Endothelial cell of umbilical vein (primary cell): ENCODE data around the gene ZNF516. TPM values are rescaled to one million over a fixed set of nuclear protein-coding genes. Genes with fewer than 3 reads are reported as not detected.

Experiments used
- BruUV-seq: library from RNA; stranded (reverse); fragments of 400-500 nt; replicated peaks from 2 replicates; lab custom pipeline; 2021; lab: Mats Ljungman, UMichigan
- CTCF ChIA-PET: fragments of 300-600, 350-600 bp; sonication (Branson Sonifier 250); formaldehyde crosslinking; loops from one replicate; lab custom pipeline; 2021; ENCODE audit warnings: antibody characterized with exemption, inconsistent platforms; lab: Charles Lee
- POLR2A ChIA-PET: fragments of 300-600, 350-600 bp; sonication (Branson Sonifier 250); formaldehyde crosslinking; loops from one replicate; lab custom pipeline; 2021; ENCODE audit warnings: antibody characterized with exemption, inconsistent platforms; lab: Charles Lee
- DNase-seq: peaks from one replicate; pipeline ENCODE4 v3.0.0-alpha.2; 2011; ENCODE audit warnings: low read depth, low spot score
- FAIRE-seq: peaks from 2 replicates; lab custom pipeline; 2011; peaks lifted over from hg19 to GRCh38; lab: Jason Lieb, UNC
- H2AFZ ChIP-seq: 2 replicates; pipeline ENCODE4 v1.6.0; 2012; ENCODE audit warnings: low read depth, low read length, control low read depth, inconsistent platforms
- H3K27ac ChIP-seq: 2 replicates; pipeline ENCODE4 v1.5.1; 2011; ENCODE audit warnings: low read depth, mild to moderate bottlenecking, control low read depth, low read length, moderate library complexity; ENCODE audit not compliant: insufficient read depth
- H3K27me3 ChIP-seq, 2 experiments: 2 replicates each; pipeline versions ENCODE4 v1.6.0 to v1.6.1; 2011; ENCODE audit warnings: low read length in 2 of 2, mixed read lengths in 1 of 2; ENCODE audit not compliant: control insufficient read depth in 2 of 2, insufficient read depth in 2 of 2
- H3K36me3 ChIP-seq, 2 experiments: 2 replicates in 1 of 2; 3 replicates in 1 of 2; pipeline ENCODE4 v1.5.1; 2011; ENCODE audit warnings: low read length in 2 of 2, mild to moderate bottlenecking in 1 of 2, moderate library complexity in 1 of 2; ENCODE audit not compliant: control insufficient read depth in 2 of 2, insufficient read depth in 2 of 2; ENCODE audit errors: extremely low read depth in 1 of 2
- H3K4me1 ChIP-seq: 3 replicates; pipeline ENCODE4 v1.5.1; 2011; ENCODE audit warnings: mild to moderate bottlenecking, low read length; ENCODE audit not compliant: control insufficient read depth, insufficient read depth; ENCODE audit errors: extremely low read depth
- H3K4me2 ChIP-seq: 2 replicates; pipeline ENCODE4 v1.6.1; 2011; ENCODE audit warnings: low read length, control low read depth, mixed read lengths; ENCODE audit not compliant: insufficient read depth
- H3K4me3 ChIP-seq, 3 experiments: fragments of 200-600 bp in 1 of 3; sonication (generic), shearing (Covaris generic) in 1 of 3; replicated peaks in 1 of 3; 2 replicates each; pipeline ENCODE4 v1.5.1; 2011 to 2016; ENCODE audit warnings: control low read depth in 3 of 3, low read length in 3 of 3, mild to moderate bottlenecking in 2 of 3, inconsistent platforms in 1 of 3, low read depth in 1 of 3, moderate library complexity in 1 of 3; ENCODE audit not compliant: insufficient read depth in 1 of 3
- H3K79me2 ChIP-seq: 2 replicates; pipeline ENCODE4 v1.6.0; 2012; ENCODE audit warnings: low read length, inconsistent platforms; ENCODE audit not compliant: control insufficient read depth, insufficient read depth
- H3K9ac ChIP-seq: replicated peaks from 2 replicates; pipeline ENCODE3; 2011; ENCODE audit warnings: low read length, control low read depth; ENCODE audit not compliant: insufficient read depth; ENCODE audit errors: extremely low read depth
- H3K9me1 ChIP-seq: replicated peaks from 3 replicates; pipeline ENCODE4 v1.6.0; 2011; ENCODE audit warnings: mild to moderate bottlenecking, low read length; ENCODE audit not compliant: control insufficient read depth, insufficient read depth; ENCODE audit errors: extremely low read depth
- H3K9me3 ChIP-seq: replicated peaks from 2 replicates; pipeline ENCODE4 v1.5.1; 2012; ENCODE audit warnings: low read length, inconsistent platforms; ENCODE audit not compliant: control insufficient read depth, insufficient read depth
- H4K20me1 ChIP-seq: replicated peaks from 2 replicates; pipeline ENCODE3; 2011; ENCODE audit warnings: mild to moderate bottlenecking, low read length; ENCODE audit not compliant: control insufficient read depth, insufficient read depth; ENCODE audit errors: extremely low read depth
- EZH2 ChIP-seq: IDR thresholded peaks from 2 replicates; pipeline ENCODE4 v1.6.1; 2012; ENCODE audit warnings: borderline replicate concordance, low read depth, mild to moderate bottlenecking, moderate library complexity, low read length, inconsistent platforms; ENCODE audit not compliant: severe bottlenecking
- FOS ChIP-seq: IDR thresholded peaks from 2 replicates; pipeline ENCODE4 v1.6.1; 2011; ENCODE audit warnings: mild to moderate bottlenecking, low read length, moderate library complexity, borderline replicate concordance; ENCODE audit not compliant: insufficient read depth
- GATA2 ChIP-seq: IDR thresholded peaks from 2 replicates; pipeline ENCODE4 v1.7.0; 2011; ENCODE audit warnings: low read depth, mild to moderate bottlenecking, moderate library complexity, mixed read lengths, low read length; ENCODE audit not compliant: insufficient read length, insufficient read depth
- JUN ChIP-seq: IDR thresholded peaks from 2 replicates; pipeline ENCODE4 v1.6.1; 2011; ENCODE audit warnings: borderline replicate concordance, low read depth; ENCODE audit not compliant: insufficient read length, insufficient read depth
- MYC ChIP-seq: IDR thresholded peaks from one replicate; pipeline ENCODE4 v1.6.1; 2011; ENCODE audit warnings: mild to moderate bottlenecking, low read depth, low read length
- POLR2A ChIP-seq: IDR thresholded peaks from 2 replicates; pipeline ENCODE4 v1.6.1; 2012; ENCODE audit warnings: low read depth, mild to moderate bottlenecking, control low read depth, low read length
- POLR2AphosphoS5 ChIP-seq: IDR thresholded peaks from 2 replicates; pipeline ENCODE4 v1.6.1; 2012; ENCODE audit warnings: low read depth, mild to moderate bottlenecking, control low read depth, low read length, moderate library complexity; ENCODE audit not compliant: insufficient read depth
- dilution Hi-C: fragments of 300-500 bp; cut with MboI; formaldehyde crosslinking; loops from one replicate; pipeline ENCODE4 v1.15.0; 2019; ENCODE audit warnings: low sequenced_read_pairs; ENCODE audit not compliant: extremely low pct_ligation_motif_present
- intact Hi-C: fragments of 100-400 bp; cut with micrococcal nuclease; formaldehyde crosslinking; loops from one replicate; pipeline ENCODE4 v1.10.0; 2022
- polyA plus RNA-seq, 4 experiments: library from polyadenylated mRNA; depleted of rRNA in 3 of 4; stranded (reverse) in 3 of 4; unstranded in 1 of 4; fragments of >200 nt; gene quantifications; 2 replicates each; pipeline versions ENCODE4 v1.2.1 to v1.2.3, GENCODE V29; 2011 to 2012; ENCODE audit warnings: missing spikeins in 1 of 4
- total RNA-seq: library from RNA; stranded (reverse); gene quantifications from 2 replicates; pipeline ENCODE4 v1.2.3, GENCODE V29; 2021
- TF ChIP-seq, protein P1 (sequence below), 2 donors: IDR thresholded peaks; 1 replicate in 1 of 2; 2 replicates in 1 of 2; pipeline ENCODE4 v1.5.1; 2011; ENCODE audit warnings: low read length in 2 of 2, mild to moderate bottlenecking in 2 of 2, moderate library complexity in 2 of 2, control low read depth in 1 of 2, inconsistent platforms in 1 of 2, low read depth in 1 of 2; ENCODE audit not compliant: insufficient read depth in 1 of 2; ENCODE audit errors: extremely low read depth in 1 of 2
- TF ChIP-seq, protein P2 (sequence below): IDR thresholded peaks from 2 replicates; pipeline ENCODE4 v1.6.1; 2011; ENCODE audit not compliant: insufficient read depth, insufficient read length

Gene ZNF516
- total and polyA plus RNA-seq, 2 donors (not counting 3 experiments of a cell fraction or from before 2014, with no cell fraction given): 3.6 to 19.1 TPM

DNA sequence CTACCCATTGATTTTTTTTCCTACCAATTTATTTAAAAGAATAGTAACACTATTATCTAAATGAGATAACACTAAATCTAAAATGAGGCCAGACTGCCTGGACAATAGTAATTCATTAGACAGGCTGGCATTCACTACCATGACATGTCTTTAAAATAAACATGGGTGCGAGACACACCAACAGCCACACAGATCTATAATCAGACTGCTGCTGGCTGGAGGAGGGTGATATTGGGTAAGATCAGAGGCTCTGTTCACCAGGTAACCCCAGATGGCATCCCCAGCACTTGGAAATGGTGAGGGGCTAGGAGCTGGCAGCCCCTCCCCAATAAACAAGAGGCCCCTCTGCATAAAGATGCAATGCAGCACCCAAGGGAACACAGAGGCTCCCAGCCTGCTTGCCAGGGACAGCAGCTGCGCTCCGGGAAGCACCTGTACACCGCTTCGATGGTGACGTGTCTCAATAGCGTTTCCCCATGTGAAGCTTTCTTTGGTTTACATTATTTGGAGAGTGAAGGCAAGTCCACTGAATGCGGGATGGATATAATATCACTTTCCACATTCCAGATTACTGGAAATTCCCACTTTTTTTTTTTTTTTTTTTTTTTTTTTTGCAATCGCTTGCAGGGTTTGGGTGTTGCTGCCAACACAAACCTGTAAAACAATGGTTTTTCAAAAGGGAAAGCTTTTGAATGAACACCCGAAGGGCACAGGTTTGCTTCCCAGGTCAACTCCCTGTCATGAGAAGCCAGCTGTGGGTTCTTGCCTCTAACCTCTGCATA is 159.0 kb downstream of the ZNF516 start:
- POLR2A ChIA-PET: no interaction called here
- DNase-seq (no peak), FAIRE-seq (no peak)
- CTCF ChIA-PET: no interaction called here
- intact Hi-C loops: no loop called here
- dilution Hi-C loops: no loop called here
- Histone ChIP-seq H3K4me1 (no peaks in the 10 kb centered on the region), H3K27me3 (no peaks in the 10 kb centered on the region), H3K4me2 (no peak overlapping the region), H3K4me3 (no peak overlapping the region), H4K20me1 (no peaks in the 10 kb centered on the region), H2AFZ (no peak overlapping the region), H3K9me1 (no peaks in the 10 kb centered on the region), H3K9me3 (no peaks in the 10 kb centered on the region), H3K9ac (no peak overlapping the region), H3K27ac (no peak overlapping the region), H3K36me3 (no peaks in the 10 kb centered on the region), H3K79me2 (no peaks in the 10 kb centered on the region)
- TF ChIP-seq, protein P1, sequence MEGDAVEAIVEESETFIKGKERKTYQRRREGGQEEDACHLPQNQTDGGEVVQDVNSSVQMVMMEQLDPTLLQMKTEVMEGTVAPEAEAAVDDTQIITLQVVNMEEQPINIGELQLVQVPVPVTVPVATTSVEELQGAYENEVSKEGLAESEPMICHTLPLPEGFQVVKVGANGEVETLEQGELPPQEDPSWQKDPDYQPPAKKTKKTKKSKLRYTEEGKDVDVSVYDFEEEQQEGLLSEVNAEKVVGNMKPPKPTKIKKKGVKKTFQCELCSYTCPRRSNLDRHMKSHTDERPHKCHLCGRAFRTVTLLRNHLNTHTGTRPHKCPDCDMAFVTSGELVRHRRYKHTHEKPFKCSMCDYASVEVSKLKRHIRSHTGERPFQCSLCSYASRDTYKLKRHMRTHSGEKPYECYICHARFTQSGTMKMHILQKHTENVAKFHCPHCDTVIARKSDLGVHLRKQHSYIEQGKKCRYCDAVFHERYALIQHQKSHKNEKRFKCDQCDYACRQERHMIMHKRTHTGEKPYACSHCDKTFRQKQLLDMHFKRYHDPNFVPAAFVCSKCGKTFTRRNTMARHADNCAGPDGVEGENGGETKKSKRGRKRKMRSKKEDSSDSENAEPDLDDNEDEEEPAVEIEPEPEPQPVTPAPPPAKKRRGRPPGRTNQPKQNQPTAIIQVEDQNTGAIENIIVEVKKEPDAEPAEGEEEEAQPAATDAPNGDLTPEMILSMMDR (IDR thresholded peaks at IDR 0.05; ENCODE audit: extremely low read depth in 1 of 2, insufficient read depth in 1 of 2, low read depth in 1 of 2, low read length in 2 of 2): no peak
- TF ChIP-seq POLR2A: no peak
- no peak for TF ChIP-seq JUN
- TF ChIP-seq MYC: no peak
- no peak for TF ChIP-seq EZH2
- no peak for TF ChIP-seq POLR2AphosphoS5
- no peak for TF ChIP-seq FOS
- TF ChIP-seq, protein P2, sequence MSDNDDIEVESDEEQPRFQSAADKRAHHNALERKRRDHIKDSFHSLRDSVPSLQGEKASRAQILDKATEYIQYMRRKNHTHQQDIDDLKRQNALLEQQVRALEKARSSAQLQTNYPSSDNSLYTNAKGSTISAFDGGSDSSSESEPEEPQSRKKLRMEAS: no peak
- TF ChIP-seq GATA2: no peak
- BruUV-seq: no TSS peak
